K562 (cell line): ENCODE results near the gene ITPRIPL2. TPM values are rescaled to one million over a fixed set of nuclear protein-coding genes. Genes with fewer than 3 reads are reported as not detected.

Experiments used
- ATAC-seq: fragments of 200-7000 bp; cut with Tn5 transposase; 3 replicates; pipeline ENCODE4 v1.9.1; 2020; ENCODE audit warnings: moderate library complexity
- BruUV-seq: library from RNA; stranded (reverse); fragments of 400-500 nt; replicated peaks from 2 replicates; lab custom pipeline; 2021; lab: Mats Ljungman, UMichigan
- CTCF ChIA-PET: fragments of 300-600 bp; formaldehyde crosslinking; extraction: SDS; loops from one replicate; lab custom pipeline; 2021; ENCODE audit warnings: low intra/inter-chr PET ratio; lab: Yijun Ruan, JAX
- POLR2A ChIA-PET: fragments of 300-600, 350-650 bp; sonication (Branson Sonifier 250); formaldehyde crosslinking; extraction: SDS; loops from one replicate; lab custom pipeline; 2021; ENCODE audit warnings: antibody characterized with exemption, inconsistent platforms; lab: Yijun Ruan, JAX
- DNase-seq, 4 experiments: peaks; one replicate each; pipeline versions ENCODE4 v3.0.0 to v3.0.0-alpha.2; 2011 to 2018; ENCODE audit warnings: low spot score in 3 of 4, mixed read lengths in 3 of 4; ENCODE audit errors: extremely low read depth in 1 of 4
- FAIRE-seq: peaks from 2 replicates; lab custom pipeline; 2011; peaks lifted over from hg19 to GRCh38; lab: Jason Lieb, UNC
- H2AFZ ChIP-seq: 2 replicates; pipeline ENCODE4 v1.6.0; 2011; ENCODE audit warnings: low read depth, low read length, control low read depth, inconsistent platforms
- H3K27ac ChIP-seq: fragments of 200-600 bp; 3 replicates; pipeline ENCODE4 v1.8.0; 2011; ENCODE audit warnings: low read depth, mild to moderate bottlenecking, control low read depth, inconsistent platforms, low read length, moderate library complexity, mixed read lengths; ENCODE audit errors: extremely low read depth
- H3K27me3 ChIP-seq, 2 experiments: fragments of 300-600 bp in 1 of 2; 2 replicates in 1 of 2; 3 replicates in 1 of 2; pipeline versions ENCODE4 v1.6.0 to v1.8.0; 2011; ENCODE audit warnings: inconsistent platforms in 2 of 2, low read length in 2 of 2, mild to moderate bottlenecking in 1 of 2, mixed read lengths in 1 of 2, moderate library complexity in 1 of 2; ENCODE audit not compliant: control insufficient read depth in 2 of 2, insufficient read depth in 2 of 2
- H3K36me3 ChIP-seq: fragments of 300-600 bp; 3 replicates; pipeline ENCODE4 v1.8.0; 2011; ENCODE audit warnings: mild to moderate bottlenecking, low read length, inconsistent platforms; ENCODE audit not compliant: control insufficient read depth, insufficient read depth
- H3K4me1 ChIP-seq, 2 experiments: fragments of 200-600 bp in 1 of 2; replicated peaks in 1 of 2; 2 replicates in 1 of 2; 3 replicates in 1 of 2; pipeline versions ENCODE4 v1.5.1 to v1.8.0; 2011; ENCODE audit warnings: inconsistent platforms in 2 of 2, low read length in 2 of 2, mild to moderate bottlenecking in 1 of 2, mixed read lengths in 1 of 2, moderate library complexity in 1 of 2; ENCODE audit not compliant: control insufficient read depth in 2 of 2, insufficient read depth in 2 of 2
- H3K4me2 ChIP-seq: 2 replicates; pipeline ENCODE4 v1.6.1; 2011; ENCODE audit warnings: low read length, control low read depth, inconsistent platforms, mixed read lengths; ENCODE audit not compliant: insufficient read depth
- H3K4me3 ChIP-seq: fragments of 200-600 bp; sonication (generic), shearing (Covaris generic); 2 replicates; pipeline ENCODE4 v1.5.1; 2016; ENCODE audit warnings: control low read depth, inconsistent platforms
- H3K79me2 ChIP-seq: fragments of 200-600 bp; 3 replicates; pipeline ENCODE4 v1.8.0; 2011; ENCODE audit warnings: low read length, inconsistent platforms; ENCODE audit not compliant: control insufficient read depth, insufficient read depth
- H3K9ac ChIP-seq, 2 experiments: 2 replicates each; pipeline versions ENCODE4 v1.6.0 to v1.6.1; 2011; ENCODE audit warnings: low read depth in 2 of 2, low read length in 2 of 2, control low read depth in 1 of 2, inconsistent platforms in 1 of 2, mild to moderate bottlenecking in 1 of 2, mixed read lengths in 1 of 2; ENCODE audit not compliant: insufficient read depth in 1 of 2
- H3K9me1 ChIP-seq: one replicate; pipeline ENCODE4 v1.6.0; 2011; ENCODE audit warnings: inconsistent platforms, mild to moderate bottlenecking, low read length, moderate library complexity; ENCODE audit not compliant: control insufficient read depth, insufficient read depth
- H3K9me3 ChIP-seq: replicated peaks from 2 replicates; pipeline ENCODE4 v1.5.1; 2011; ENCODE audit warnings: low read depth, low read length, inconsistent platforms; ENCODE audit not compliant: control insufficient read depth, insufficient read depth
- H4K20me1 ChIP-seq: replicated peaks from 2 replicates; pipeline ENCODE4 v1.6.1; 2011; ENCODE audit warnings: low read length, inconsistent platforms, mixed read lengths; ENCODE audit not compliant: control insufficient read depth, insufficient read depth
- BRD9 ChIP-seq: fragments of 450-650 bp; IDR thresholded peaks from 2 replicates; pipeline ENCODE4 v1.6.1; 2018; ENCODE audit warnings: low read depth; ENCODE audit not compliant: partially characterized antibody
- BRF1 ChIP-seq: IDR thresholded peaks from 3 replicates; pipeline ENCODE4 v1.6.1; 2011; ENCODE audit warnings: borderline replicate concordance, mild to moderate bottlenecking; ENCODE audit not compliant: insufficient read length; ENCODE audit errors: extremely low read depth
- FOXP1 ChIP-seq: sonication (generic); formaldehyde crosslinking; IDR thresholded peaks from 2 replicates; pipeline ENCODE4 v1.8.0; 2022; ENCODE audit warnings: mild to moderate bottlenecking, missing genetic modification reagents
- MCM7 ChIP-seq, 2 experiments: fragments of 450-650 bp; IDR thresholded peaks; 2 replicates each; pipeline ENCODE4 v1.6.1; 2016 to 2018
- MTF1 ChIP-seq: fragments of 250-450 bp; sonication (Bioruptor Pico); IDR thresholded peaks from 2 replicates; pipeline ENCODE4 v1.9.0; 2021; ENCODE audit warnings: moderate library complexity, mild to moderate bottlenecking, inconsistent platforms, borderline replicate concordance
- XRCC3 ChIP-seq: fragments of 450-650 bp; IDR thresholded peaks from 2 replicates; pipeline ENCODE4 v1.6.1; 2017; ENCODE audit warnings: mild to moderate bottlenecking, moderate library complexity
- ZBTB8A ChIP-seq: fragments of 450-650 bp; IDR thresholded peaks from 2 replicates; pipeline ENCODE4 v1.6.1; 2018; ENCODE audit warnings: mild to moderate bottlenecking, moderate library complexity; ENCODE audit not compliant: partially characterized antibody
- WGBS: fragments of 100-300 bp; shearing (Covaris generic); methylation state at CpG from one replicate; pipeline ENCODE4 v1.1.6; 2016; ENCODE audit warnings: low coverage, mixed read lengths; ENCODE audit not compliant: insufficient coverage; ENCODE audit errors: missing lambda C conversion rate; 5-methylcytosine and 5-hydroxymethylcytosine counted together
- in situ Hi-C: fragments of 300-500 bp; cut with MboI; formaldehyde crosslinking; loops from 4 replicates; pipeline ENCODE4 v1.15.0; 2018; ENCODE audit warnings: inconsistent platforms, mixed read lengths
- intact Hi-C: fragments of 100-400 bp; cut with micrococcal nuclease; formaldehyde crosslinking; loops from 2 replicates; pipeline ENCODE4 v1.14.2; 2022
- polyA plus RNA-seq, 8 experiments: library from polyadenylated mRNA; depleted of rRNA in 4 of 8; stranded (reverse) in 5 of 8; unstranded in 3 of 8; fragments of >200 nt; fragmentation: Nextera tagmentation in 2 of 8; fragmentation: Illumina TruSeq in 1 of 8; extraction: Ambion mirVana in 2 of 8; extraction: Trizol in 1 of 8; gene quantifications; 2 replicates each; pipeline versions ENCODE4 v1.2.1 to v1.2.3, GENCODE V29; 2011 to 2014; ENCODE audit warnings: inconsistent platforms in 1 of 8, missing spikeins in 1 of 8
- total RNA-seq, 7 experiments: library from RNA; depleted of rRNA in 6 of 7; stranded (reverse); fragments of >200 nt in 6 of 7; fragmentation: Illumina TruSeq in 2 of 7; extraction: Trizol in 2 of 7; gene quantifications; 2 replicates each; pipeline versions ENCODE4 v1.2.1 to v1.2.3, GENCODE V29; 2011 to 2021; ENCODE audit warnings: low replicate concordance in 1 of 7
- TF ChIP-seq, protein P1 (sequence below): fragments of 450-650 bp; IDR thresholded peaks from 2 replicates; pipeline ENCODE4 v1.6.1; 2017; ENCODE audit warnings: antibody characterized with exemption, mild to moderate bottlenecking
- TF ChIP-seq, protein P2 (sequence below), 2 experiments: fragments of 150-350 bp in 1 of 2; IDR thresholded peaks; 2 replicates each; pipeline ENCODE4 v1.6.1; 2012 to 2016; ENCODE audit warnings: low read depth in 2 of 2, low read length in 2 of 2, mild to moderate bottlenecking in 1 of 2, moderate library complexity in 1 of 2
- TF ChIP-seq, protein P3 (sequence below): fragments of 250-450 bp; sonication (Bioruptor Pico); IDR thresholded peaks from 2 replicates; pipeline ENCODE4 v1.4.0; 2020
- TF ChIP-seq, protein P4 (sequence below), 2 experiments: fragments of 450-650 bp; conservative IDR thresholded peaks; 2 replicates each; pipeline ENCODE4 v1.6.1; 2017; ENCODE audit warnings: mild to moderate bottlenecking in 2 of 2, moderate library complexity in 2 of 2

The ITPRIPL2 gene
- total and polyA plus RNA-seq, 9 of the 15 experiments (the other 6 are each of a cell fraction or from before 2014, with no cell fraction given) = 0.04 to 2.2 (median 0.58) TPM

DNA sequence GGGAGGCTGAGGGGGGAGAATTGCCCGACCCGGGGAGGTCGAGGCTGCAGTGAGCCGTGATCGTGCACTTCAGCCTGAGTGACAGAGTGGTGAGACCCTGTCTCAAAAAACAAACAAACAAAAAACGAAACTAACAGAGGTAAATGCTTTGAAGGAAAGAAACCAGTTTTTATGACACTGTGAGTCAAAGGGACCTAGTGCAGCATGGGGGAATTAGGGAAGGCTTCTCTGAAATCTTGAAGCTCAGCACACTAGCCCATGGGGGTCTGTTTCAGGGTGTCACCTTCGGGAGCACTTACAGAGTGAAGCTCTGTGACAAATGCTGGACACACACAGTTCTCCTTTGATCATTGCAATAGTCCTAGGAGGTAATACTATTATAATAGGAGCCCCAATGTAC is 16.6 kb downstream of the ITPRIPL2 start:
- Histone ChIP-seq H3K4me1 (peaks cover 7 to 18% of the 10 kb centered on the region in 2 experiments; a peak in 4 of 5 replicates), H3K36me3 (no peaks in the 10 kb centered on the region), H3K27ac (no peak overlapping the region), H3K27me3 (no peaks in the 10 kb centered on the region), H3K4me3 (no peak overlapping the region), H2AFZ (peak overlapping the region; percentile 82), H3K9me3 (0 out of 2 replicates have a peak, but pooled peaks cover 3% of the 10 kb centered on the region), H4K20me1 (no peaks in the 10 kb centered on the region), H3K4me2 (peak overlapping the region; percentile 16; the same call in 1 of the 2 replicates), H3K79me2 (no peaks in the 10 kb centered on the region), H3K9ac (no peak overlapping the region), H3K9me1 (no peaks in the 10 kb centered on the region)
- 62% methylated on average over 7 of the region's 7 CpGs for WGBS
- CTCF ChIA-PET = no interaction called here
- intact Hi-C loops (no loop called here), in situ Hi-C loops (no loop called here)
- FAIRE-seq = no peak
- DNase-seq = no peak
- no TSS peak for BruUV-seq
- no peak for ATAC-seq
- POLR2A ChIA-PET = interaction anchor here (0.6 to 2.6 kb wide), 3 partner anchors 12 to 340 kb away, joined by 3 to 18 read pairs (median 6); partner anchors contain the start of gene RPS15A
- TF ChIP-seq, protein P1, sequence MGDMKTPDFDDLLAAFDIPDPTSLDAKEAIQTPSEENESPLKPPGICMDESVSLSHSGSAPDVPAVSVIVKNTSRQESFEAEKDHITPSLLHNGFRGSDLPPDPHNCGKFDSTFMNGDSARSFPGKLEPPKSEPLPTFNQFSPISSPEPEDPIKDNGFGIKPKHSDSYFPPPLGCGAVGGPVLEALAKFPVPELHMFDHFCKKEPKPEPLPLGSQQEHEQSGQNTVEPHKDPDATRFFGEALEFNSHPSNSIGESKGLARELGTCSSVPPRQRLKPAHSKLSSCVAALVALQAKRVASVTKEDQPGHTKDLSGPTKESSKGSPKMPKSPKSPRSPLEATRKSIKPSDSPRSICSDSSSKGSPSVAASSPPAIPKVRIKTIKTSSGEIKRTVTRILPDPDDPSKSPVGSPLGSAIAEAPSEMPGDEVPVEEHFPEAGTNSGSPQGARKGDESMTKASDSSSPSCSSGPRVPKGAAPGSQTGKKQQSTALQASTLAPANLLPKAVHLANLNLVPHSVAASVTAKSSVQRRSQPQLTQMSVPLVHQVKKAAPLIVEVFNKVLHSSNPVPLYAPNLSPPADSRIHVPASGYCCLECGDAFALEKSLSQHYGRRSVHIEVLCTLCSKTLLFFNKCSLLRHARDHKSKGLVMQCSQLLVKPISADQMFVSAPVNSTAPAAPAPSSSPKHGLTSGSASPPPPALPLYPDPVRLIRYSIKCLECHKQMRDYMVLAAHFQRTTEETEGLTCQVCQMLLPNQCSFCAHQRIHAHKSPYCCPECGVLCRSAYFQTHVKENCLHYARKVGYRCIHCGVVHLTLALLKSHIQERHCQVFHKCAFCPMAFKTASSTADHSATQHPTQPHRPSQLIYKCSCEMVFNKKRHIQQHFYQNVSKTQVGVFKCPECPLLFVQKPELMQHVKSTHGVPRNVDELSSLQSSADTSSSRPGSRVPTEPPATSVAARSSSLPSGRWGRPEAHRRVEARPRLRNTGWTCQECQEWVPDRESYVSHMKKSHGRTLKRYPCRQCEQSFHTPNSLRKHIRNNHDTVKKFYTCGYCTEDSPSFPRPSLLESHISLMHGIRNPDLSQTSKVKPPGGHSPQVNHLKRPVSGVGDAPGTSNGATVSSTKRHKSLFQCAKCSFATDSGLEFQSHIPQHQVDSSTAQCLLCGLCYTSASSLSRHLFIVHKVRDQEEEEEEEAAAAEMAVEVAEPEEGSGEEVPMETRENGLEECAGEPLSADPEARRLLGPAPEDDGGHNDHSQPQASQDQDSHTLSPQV = no peak
- TF ChIP-seq, protein P2, sequence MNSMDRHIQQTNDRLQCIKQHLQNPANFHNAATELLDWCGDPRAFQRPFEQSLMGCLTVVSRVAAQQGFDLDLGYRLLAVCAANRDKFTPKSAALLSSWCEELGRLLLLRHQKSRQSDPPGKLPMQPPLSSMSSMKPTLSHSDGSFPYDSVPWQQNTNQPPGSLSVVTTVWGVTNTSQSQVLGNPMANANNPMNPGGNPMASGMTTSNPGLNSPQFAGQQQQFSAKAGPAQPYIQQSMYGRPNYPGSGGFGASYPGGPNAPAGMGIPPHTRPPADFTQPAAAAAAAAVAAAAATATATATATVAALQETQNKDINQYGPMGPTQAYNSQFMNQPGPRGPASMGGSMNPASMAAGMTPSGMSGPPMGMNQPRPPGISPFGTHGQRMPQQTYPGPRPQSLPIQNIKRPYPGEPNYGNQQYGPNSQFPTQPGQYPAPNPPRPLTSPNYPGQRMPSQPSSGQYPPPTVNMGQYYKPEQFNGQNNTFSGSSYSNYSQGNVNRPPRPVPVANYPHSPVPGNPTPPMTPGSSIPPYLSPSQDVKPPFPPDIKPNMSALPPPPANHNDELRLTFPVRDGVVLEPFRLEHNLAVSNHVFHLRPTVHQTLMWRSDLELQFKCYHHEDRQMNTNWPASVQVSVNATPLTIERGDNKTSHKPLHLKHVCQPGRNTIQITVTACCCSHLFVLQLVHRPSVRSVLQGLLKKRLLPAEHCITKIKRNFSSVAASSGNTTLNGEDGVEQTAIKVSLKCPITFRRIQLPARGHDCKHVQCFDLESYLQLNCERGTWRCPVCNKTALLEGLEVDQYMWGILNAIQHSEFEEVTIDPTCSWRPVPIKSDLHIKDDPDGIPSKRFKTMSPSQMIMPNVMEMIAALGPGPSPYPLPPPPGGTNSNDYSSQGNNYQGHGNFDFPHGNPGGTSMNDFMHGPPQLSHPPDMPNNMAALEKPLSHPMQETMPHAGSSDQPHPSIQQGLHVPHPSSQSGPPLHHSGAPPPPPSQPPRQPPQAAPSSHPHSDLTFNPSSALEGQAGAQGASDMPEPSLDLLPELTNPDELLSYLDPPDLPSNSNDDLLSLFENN (IDR thresholded peaks at IDR 0.05; ENCODE audit: low read depth in 2 of 2, low read length in 2 of 2) = no peak
- TF ChIP-seq, protein P3, sequence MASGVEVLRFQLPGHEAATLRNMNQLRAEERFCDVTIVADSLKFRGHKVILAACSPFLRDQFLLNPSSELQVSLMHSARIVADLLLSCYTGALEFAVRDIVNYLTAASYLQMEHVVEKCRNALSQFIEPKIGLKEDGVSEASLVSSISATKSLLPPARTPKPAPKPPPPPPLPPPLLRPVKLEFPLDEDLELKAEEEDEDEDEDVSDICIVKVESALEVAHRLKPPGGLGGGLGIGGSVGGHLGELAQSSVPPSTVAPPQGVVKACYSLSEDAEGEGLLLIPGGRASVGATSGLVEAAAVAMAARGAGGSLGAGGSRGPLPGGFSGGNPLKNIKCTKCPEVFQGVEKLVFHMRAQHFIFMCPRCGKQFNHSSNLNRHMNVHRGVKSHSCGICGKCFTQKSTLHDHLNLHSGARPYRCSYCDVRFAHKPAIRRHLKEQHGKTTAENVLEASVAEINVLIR (CRISPR knock-in tag) = no peak
- TF ChIP-seq BRD9 = no peak
- TF ChIP-seq MTF1 (CRISPR knock-in tag) = no peak
- TF ChIP-seq XRCC3 = no peak
- TF ChIP-seq, protein P4, sequence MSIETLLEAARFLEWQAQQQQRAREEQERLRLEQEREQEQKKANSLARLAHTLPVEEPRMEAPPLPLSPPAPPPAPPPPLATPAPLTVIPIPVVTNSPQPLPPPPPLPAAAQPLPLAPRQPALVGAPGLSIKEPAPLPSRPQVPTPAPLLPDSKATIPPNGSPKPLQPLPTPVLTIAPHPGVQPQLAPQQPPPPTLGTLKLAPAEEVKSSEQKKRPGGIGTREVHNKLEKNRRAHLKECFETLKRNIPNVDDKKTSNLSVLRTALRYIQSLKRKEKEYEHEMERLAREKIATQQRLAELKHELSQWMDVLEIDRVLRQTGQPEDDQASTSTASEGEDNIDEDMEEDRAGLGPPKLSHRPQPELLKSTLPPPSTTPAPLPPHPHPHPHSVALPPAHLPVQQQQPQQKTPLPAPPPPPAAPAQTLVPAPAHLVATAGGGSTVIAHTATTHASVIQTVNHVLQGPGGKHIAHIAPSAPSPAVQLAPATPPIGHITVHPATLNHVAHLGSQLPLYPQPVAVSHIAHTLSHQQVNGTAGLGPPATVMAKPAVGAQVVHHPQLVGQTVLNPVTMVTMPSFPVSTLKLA (conservative IDR thresholded peaks at IDR 0.05) = no peak
- no peak for TF ChIP-seq MCM7 (IDR thresholded peaks at IDR 0.05)
- TF ChIP-seq BRF1 = no peak
- TF ChIP-seq ZBTB8A = no peak
- no peak for TF ChIP-seq FOXP1 (CRISPR knock-in tag)
